ENCODE results near the gene OR5D14. TPM values are rescaled to one million over a fixed set of nuclear protein-coding genes. Genes with fewer than 3 reads are reported as not detected.

The OR5D14 gene
- polyA plus RNA-seq (2013, experiment 1 of 2; ENCODE audit: insufficient read length), result not detected
- not detected for polyA plus RNA-seq (2013, experiment 2 of 2; ENCODE audit: insufficient read length)

GRCh38 chr11:55795256-55795655 lies at the start of gene OR5D14:
Gene OR5D14 (plus strand): TSS chr11:55795556. CDS start chr11:55795556, 0 bp downstream.
- DNase-seq, result no peak

- DNase-seq, result no peak
Observed at GRCh38 chr11:55773138-55773537, 22.2 kb upstream of the OR5D14 start, which contains the start of gene OR5D13. Gene OR5D13 (plus strand): TSS chr11:55773438. CDS start chr11:55773438, 0 bp downstream.

- no peak for DNase-seq
Observed at GRCh38 chr11:55791606-55792005, 3.8 kb upstream of the OR5D14 start.

GRCh38 chr11:55793321-55793720 lies 2.0 kb upstream of the OR5D14 start:
- DNase-seq, result no peak

- DNase-seq, result no peak
Observed at GRCh38 chr11:55806248-55806647, 10.9 kb downstream of the OR5D14 start.

GRCh38 chr11:55811067-55811466 lies 15.7 kb downstream of the OR5D14 start, which contains the start of gene OR5L1:
Gene OR5L1 (plus strand): TSS chr11:55811367. CDS start chr11:55811467, 100 bp downstream.
- no peak for DNase-seq

GRCh38 chr11:55819330-55819729 lies 24.0 kb downstream of the OR5D14 start, which contains the start of gene OR5D18:
Gene OR5D18 (plus strand): TSS chr11:55819630. CDS start chr11:55819630, 0 bp downstream.
- no peak for DNase-seq

GRCh38 chr11:55826919-55827318 lies 31.6 kb downstream of the OR5D14 start, which contains the start of gene OR5L2:
Gene OR5L2 (plus strand): TSS chr11:55827219. CDS start chr11:55827219, 0 bp downstream.
- no peak for DNase-seq

GRCh38 chr11:55838452-55838851 lies 43.1 kb downstream of the OR5D14 start, which contains the start of gene OR5D16:
Gene OR5D16 (plus strand): TSS chr11:55838752. CDS start chr11:55838752, 0 bp downstream.
- DNase-seq, result no peak
